ENCODE data around the gene AFTPH. TPM values are rescaled to one million over a fixed set of nuclear protein-coding genes. Genes with fewer than 3 reads are reported as not detected.

Gene AFTPH
- total RNA-seq, 1 donor from 2014 or later: 58.0 TPM

DNA sequence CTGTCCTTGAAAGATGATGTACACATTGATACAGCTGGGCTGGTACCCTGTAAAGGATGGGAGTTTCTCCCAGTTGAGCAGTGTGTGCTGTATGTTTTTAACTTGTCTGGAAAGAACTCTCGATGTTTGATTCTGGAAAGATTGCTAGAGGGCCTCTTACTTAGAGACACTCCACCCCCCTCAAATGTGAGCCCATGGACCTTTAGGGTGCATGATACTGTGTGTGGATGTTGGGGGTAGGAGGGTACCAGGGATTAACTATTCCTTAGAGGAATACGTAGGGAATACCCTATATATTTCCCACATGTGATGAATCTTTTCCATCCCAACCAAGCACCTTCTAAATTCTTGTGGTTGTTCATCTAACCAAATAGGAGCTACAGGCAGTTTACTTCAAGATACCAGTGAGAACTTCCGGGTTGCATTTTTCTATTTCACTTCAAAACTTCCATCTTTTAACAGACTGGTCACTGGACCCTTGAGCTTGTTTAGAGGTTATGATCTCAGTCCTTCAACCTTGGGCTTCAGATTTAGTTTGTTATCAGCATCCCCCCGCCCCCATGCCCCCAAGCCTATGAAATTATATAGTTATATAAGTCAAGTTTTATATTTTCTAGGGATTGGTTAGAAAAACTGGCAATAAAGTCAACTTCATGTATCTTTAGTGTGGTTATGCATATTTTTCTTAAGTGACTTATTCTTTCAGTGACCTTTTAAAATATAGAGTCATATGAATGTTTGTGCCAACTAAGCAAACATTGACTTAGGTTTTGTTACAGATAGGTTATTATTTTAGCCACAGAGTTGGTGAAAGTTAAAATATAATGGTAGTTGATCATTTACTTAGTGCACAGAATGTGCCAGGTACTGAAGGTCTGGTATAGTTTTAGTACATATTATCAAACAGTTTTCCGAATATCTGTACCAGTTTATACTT, 18.2 kb downstream of the AFTPH start:
- no peaks in the 10 kb centered on the region for H3K36me3 ChIP-seq
- H3K9me3 ChIP-seq: no peaks in the 10 kb centered on the region

DNA sequence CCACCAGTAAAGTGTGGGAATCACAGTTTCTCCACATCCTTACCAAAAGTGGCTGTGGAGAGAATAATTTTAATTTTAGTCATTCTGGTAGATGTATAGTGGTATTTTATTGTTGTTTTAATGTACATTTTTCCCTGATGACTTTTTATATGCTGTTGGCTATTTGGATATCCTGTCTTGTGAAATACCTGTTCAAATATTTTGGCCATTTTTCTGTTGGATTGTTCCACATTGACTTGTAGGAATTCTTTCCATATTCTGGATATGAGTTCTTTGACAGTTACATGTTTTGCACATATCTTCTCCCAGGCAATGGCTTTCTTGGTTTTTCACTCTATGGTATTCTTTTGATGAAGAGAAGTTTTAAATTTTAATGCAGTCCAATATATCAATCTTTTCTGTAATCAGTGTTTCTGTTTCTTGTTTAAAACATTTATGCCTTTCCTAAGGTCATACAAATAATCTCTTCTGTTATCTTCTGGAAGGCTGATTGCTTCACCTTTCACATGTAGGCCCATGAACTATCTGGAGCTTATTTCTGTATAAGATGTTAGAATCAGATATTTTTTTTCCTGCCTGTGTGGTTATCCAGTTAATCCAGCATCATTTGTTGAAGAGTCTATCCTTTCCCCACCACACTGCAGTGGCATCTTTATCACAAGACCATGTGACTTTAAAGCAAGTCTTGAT, 19.0 kb downstream of the AFTPH start:
- Histone ChIP-seq H3K27ac (no peak overlapping the region), H3K27me3 (no peaks in the 10 kb centered on the region), H3K4me1 (no peaks in the 10 kb centered on the region), H3K9me3 (no peaks in the 10 kb centered on the region), H3K36me3 (no peaks in the 10 kb centered on the region), H3K4me3 (no peak overlapping the region)
- no peak for DNase-seq (ENCODE audit: low spot score in 2 of 2)
- TF ChIP-seq, protein P1, sequence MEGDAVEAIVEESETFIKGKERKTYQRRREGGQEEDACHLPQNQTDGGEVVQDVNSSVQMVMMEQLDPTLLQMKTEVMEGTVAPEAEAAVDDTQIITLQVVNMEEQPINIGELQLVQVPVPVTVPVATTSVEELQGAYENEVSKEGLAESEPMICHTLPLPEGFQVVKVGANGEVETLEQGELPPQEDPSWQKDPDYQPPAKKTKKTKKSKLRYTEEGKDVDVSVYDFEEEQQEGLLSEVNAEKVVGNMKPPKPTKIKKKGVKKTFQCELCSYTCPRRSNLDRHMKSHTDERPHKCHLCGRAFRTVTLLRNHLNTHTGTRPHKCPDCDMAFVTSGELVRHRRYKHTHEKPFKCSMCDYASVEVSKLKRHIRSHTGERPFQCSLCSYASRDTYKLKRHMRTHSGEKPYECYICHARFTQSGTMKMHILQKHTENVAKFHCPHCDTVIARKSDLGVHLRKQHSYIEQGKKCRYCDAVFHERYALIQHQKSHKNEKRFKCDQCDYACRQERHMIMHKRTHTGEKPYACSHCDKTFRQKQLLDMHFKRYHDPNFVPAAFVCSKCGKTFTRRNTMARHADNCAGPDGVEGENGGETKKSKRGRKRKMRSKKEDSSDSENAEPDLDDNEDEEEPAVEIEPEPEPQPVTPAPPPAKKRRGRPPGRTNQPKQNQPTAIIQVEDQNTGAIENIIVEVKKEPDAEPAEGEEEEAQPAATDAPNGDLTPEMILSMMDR (IDR thresholded peaks at IDR 0.05): no peak
- intact Hi-C loops (cut with DNase I): no loop called here

More for the DNA sequence above, 18.2 kb downstream of the AFTPH start:
- TF ChIP-seq, protein P1 (IDR thresholded peaks at IDR 0.05): no peak
- Histone ChIP-seq H3K4me3 (no peak overlapping the region), H3K27ac (no peak overlapping the region), H3K4me1 (no peaks in the 10 kb centered on the region), H3K27me3 (no peaks in the 10 kb centered on the region)
- intact Hi-C loops (cut with DNase I): no loop called here
- no peak for DNase-seq (ENCODE audit: low spot score in 2 of 2)

DNA sequence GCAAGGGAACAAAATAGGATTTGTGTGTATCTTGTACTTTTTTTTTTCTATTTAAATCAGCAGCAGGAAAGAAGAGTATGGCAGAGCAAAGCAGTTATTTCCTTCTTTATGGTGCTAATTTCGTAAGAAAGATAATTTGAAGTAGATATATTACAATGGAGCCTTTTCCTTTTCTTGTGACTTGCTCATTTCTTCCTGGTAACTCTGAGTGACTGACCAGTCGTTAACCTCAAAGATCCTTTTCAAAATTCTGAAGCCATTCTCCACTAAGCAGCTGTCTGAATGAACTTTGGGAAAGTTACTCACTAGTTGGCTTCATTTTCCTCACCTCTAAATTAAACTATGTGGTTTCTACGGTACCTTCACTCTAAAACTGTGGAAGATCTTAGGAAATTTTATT, 24.6 kb downstream of the AFTPH start:
- Histone ChIP-seq H3K4me1 (no peaks in the 10 kb centered on the region), H3K27ac (no peak overlapping the region), H3K9me3 (no peaks in the 10 kb centered on the region), H3K27me3 (no peaks in the 10 kb centered on the region), H3K36me3 (no peaks in the 10 kb centered on the region), H3K4me3 (no peak overlapping the region)
- no peak for DNase-seq (ENCODE audit: low spot score in 2 of 2)
- TF ChIP-seq, protein P1 (IDR thresholded peaks at IDR 0.05): no peak
- intact Hi-C loops (cut with DNase I): no loop called here

DNA sequence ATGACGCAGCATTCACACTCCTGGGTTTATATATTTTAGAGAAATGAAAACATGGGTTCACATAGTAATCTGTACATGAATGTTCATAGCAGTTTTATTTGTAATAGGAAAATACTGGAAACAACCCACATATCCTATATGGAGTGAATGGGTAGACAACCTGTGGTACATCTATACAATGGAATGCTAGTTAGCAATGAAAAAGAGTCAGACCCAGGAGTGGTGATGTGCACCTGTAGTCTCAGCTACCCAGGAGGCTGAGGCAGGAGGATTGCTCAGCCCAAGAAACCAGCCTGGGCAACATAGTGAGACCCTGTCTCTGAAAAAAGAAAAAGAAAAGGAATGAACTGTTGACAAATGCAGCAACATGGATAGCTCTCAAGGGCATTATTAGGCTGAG, 25.9 kb downstream of the AFTPH start:
- H3K9me3 ChIP-seq: no peaks in the 10 kb centered on the region
- no peak overlapping the region for H3K27ac ChIP-seq
- H3K4me3 ChIP-seq: no peak overlapping the region
- TF ChIP-seq, protein P1 (IDR thresholded peaks at IDR 0.05): no peak
- DNase-seq (ENCODE audit: low spot score in 2 of 2): no peak
- no peaks in the 10 kb centered on the region for H3K36me3 ChIP-seq
- no peaks in the 10 kb centered on the region for H3K27me3 ChIP-seq
- intact Hi-C loops (cut with DNase I): no loop called here
- H3K4me1 ChIP-seq: peaks cover 0 to 2% of the 10 kb centered on the region in 2 donors

DNA sequence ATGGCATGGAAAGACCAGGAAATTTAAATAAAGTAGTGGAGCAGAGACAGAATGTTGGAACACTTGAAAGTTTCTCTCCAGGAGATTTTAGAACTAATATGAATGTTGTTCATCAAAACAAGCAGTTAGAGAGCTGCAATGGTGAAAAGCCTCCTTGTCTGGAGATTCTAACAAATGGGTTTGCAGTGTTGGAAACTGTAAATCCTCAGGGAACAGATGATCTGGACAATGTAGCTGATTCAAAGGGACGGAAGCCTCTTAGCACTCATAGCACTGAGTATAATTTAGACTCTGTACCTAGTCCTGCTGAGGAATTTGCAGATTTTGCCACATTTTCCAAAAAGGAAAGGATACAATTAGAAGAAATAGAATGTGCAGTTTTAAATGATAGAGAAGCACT, 27.7 kb downstream of the AFTPH start:
- no peak for DNase-seq (ENCODE audit: low spot score in 2 of 2)
- intact Hi-C loops (cut with DNase I): no loop called here
- Histone ChIP-seq H3K4me1 (peaks cover 4 to 8% of the 10 kb centered on the region in 2 donors), H3K9me3 (no peaks in the 10 kb centered on the region), H3K27ac (no peak overlapping the region), H3K27me3 (no peaks in the 10 kb centered on the region), H3K4me3 (no peak overlapping the region), H3K36me3 (no peaks in the 10 kb centered on the region)
- TF ChIP-seq, protein P1 (IDR thresholded peaks at IDR 0.05): no peak
